Natural killer cell (primary cell): ENCODE measurements around the gene CTF1. TPM values are rescaled to one million over a fixed set of nuclear protein-coding genes. Genes with fewer than 3 reads are reported as not detected.

Source experiments
- ATAC-seq, 3 donors: fragments of 150-1000 bp in 2 of 3; fragments of 200-7000 bp in 1 of 3; cut with Tn5 transposase; 1 replicate in 1 of 3; 2 replicates in 2 of 3; pipeline ENCODE4 v1.10.0; 2021; ENCODE audit warnings: mild to moderate bottlenecking in 2 of 3, moderate library complexity in 2 of 3
- DNase-seq, 2 donors: peaks; one replicate each; pipeline versions ENCODE4 v3.0.0 to v3.0.0-alpha.2; 2013 to 2021; ENCODE audit warnings: mixed read lengths in 1 of 2
- H3K27ac ChIP-seq: one replicate; pipeline ENCODE4 v1.5.1; 2013; ENCODE audit warnings: mild to moderate bottlenecking, low read length
- H3K27me3 ChIP-seq: one replicate; pipeline ENCODE4 v1.6.1; 2013; ENCODE audit warnings: low read length; ENCODE audit not compliant: control insufficient read depth, insufficient read depth
- H3K36me3 ChIP-seq: one replicate; pipeline ENCODE4 v1.6.1; 2013; ENCODE audit warnings: low read length; ENCODE audit not compliant: control insufficient read depth, insufficient read depth
- H3K4me1 ChIP-seq: one replicate; pipeline ENCODE4 v1.6.1; 2013; ENCODE audit warnings: low read length; ENCODE audit not compliant: control insufficient read depth, insufficient read depth
- H3K4me3 ChIP-seq: one replicate; pipeline ENCODE4 v1.5.1; 2013; ENCODE audit warnings: low read length
- H3K9me3 ChIP-seq: one replicate; pipeline ENCODE4 v1.6.1; 2013; ENCODE audit warnings: low read length; ENCODE audit not compliant: control insufficient read depth, insufficient read depth
- H3K27ac Mint-ChIP-seq, 2 donors: one replicate each; pipeline ENCODE4 v1.8.0; 2022; ENCODE audit warnings: mild to moderate bottlenecking in 2 of 2, mixed read lengths in 2 of 2, moderate library complexity in 1 of 2
- H3K27me3 Mint-ChIP-seq, 2 donors: one replicate each; pipeline ENCODE4 v1.8.0; 2022; ENCODE audit warnings: low read depth in 2 of 2, mixed read lengths in 2 of 2
- H3K36me3 Mint-ChIP-seq: one replicate; pipeline ENCODE4 v1.8.0; 2022; ENCODE audit warnings: mixed read lengths
- H3K4me1 Mint-ChIP-seq, 2 donors: one replicate each; pipeline ENCODE4 v1.8.0; 2022; ENCODE audit warnings: mixed read lengths in 2 of 2
- H3K4me3 Mint-ChIP-seq: one replicate; pipeline ENCODE4 v1.8.0; 2022; ENCODE audit warnings: mild to moderate bottlenecking, moderate library complexity, mixed read lengths
- H3K9me3 Mint-ChIP-seq, 2 donors: one replicate each; pipeline ENCODE4 v1.8.0; 2022; ENCODE audit warnings: mixed read lengths in 2 of 2
- CTCF ChIP-seq: fragments of 200-600 bp; IDR thresholded peaks from one replicate; pipeline ENCODE4 v1.8.0; 2022; ENCODE audit warnings: antibody characterized with exemption
- WGBS: methylation state at CpG from one replicate; pipeline ENCODE4 v1.1.7; 2013; ENCODE audit warnings: missing lambda C conversion rate; ENCODE audit not compliant: insufficient coverage; 5-methylcytosine and 5-hydroxymethylcytosine counted together
- intact Hi-C: fragments of 100-400 bp; cut with micrococcal nuclease; formaldehyde crosslinking; loops from one replicate; pipeline ENCODE4 v1.14.2; 2022
- total RNA-seq, 4 donors: library from RNA; stranded (reverse); fragments of 120-200 nt in 1 of 4; gene quantifications; one replicate each; pipeline versions ENCODE4 v1.2.3 to v1.2.4, GENCODE V29; 2013 to 2022

Gene CTF1
- total RNA-seq, 3 donors from 2014 or later (not counting 1 experiment from before 2014, with no cell fraction given) = 0.45 to 0.60 (median 0.47) TPM

GRCh38 chr16:30896889-30897733, 697 bp downstream of the CTF1 start:
- H3K9me3 ChIP-seq = no peaks in the 10 kb centered on the region
- ATAC-seq (peak; percentile 56 to 66 (median 57)), DNase-seq (peak; percentile 62 to 89)
- peak overlapping the region; percentile 70 to 93 for H3K27ac Mint-ChIP-seq
- peaks cover 53% of the 10 kb centered on the region for H3K4me1 ChIP-seq
- H3K27me3 Mint-ChIP-seq = no peaks in the 10 kb centered on the region
- H3K4me3 Mint-ChIP-seq = peak overlapping the region; percentile 61
- H3K4me3 ChIP-seq = peak overlapping the region; percentile 1
- H3K9me3 Mint-ChIP-seq = no peaks in the 10 kb centered on the region
- intact Hi-C loops = loop anchor here (1.0 kb wide), 1 partner anchor 25 kb away; no protein-coding TSS in a partner anchor
- no peaks in the 10 kb centered on the region for H3K27me3 ChIP-seq
- 15% methylated on average over 31 of the region's 31 CpGs for WGBS
- peak overlapping the region; percentile 34 for H3K27ac ChIP-seq
- no peaks in the 10 kb centered on the region for H3K36me3 ChIP-seq
- H3K36me3 Mint-ChIP-seq = no peaks in the 10 kb centered on the region
- H3K4me1 Mint-ChIP-seq = peaks cover 30 to 56% of the 10 kb centered on the region in 2 donors
- no peak for TF ChIP-seq CTCF

- no peaks in the 10 kb centered on the region for H3K36me3 ChIP-seq
- Mint-ChIP-seq H3K27me3 (no peaks in the 10 kb centered on the region), H3K36me3 (no peaks in the 10 kb centered on the region), H3K4me3 (no peak overlapping the region), H3K4me1 (peaks cover 33 to 53% of the 10 kb centered on the region in 2 donors), H3K9me3 (peaks cover 2% of the 10 kb centered on the region in 2 donors), H3K27ac (peak overlapping the region in 1 of 2 donors; percentile 26)
- peaks cover 57% of the 10 kb centered on the region for H3K4me1 ChIP-seq
- no peak overlapping the region for H3K4me3 ChIP-seq
- no peak overlapping the region for H3K27ac ChIP-seq
- no peak for ATAC-seq
- DNase-seq = no peak
- no peaks in the 10 kb centered on the region for H3K9me3 ChIP-seq
- WGBS = 49% methylated on average over 2 of the region's 2 CpGs
- no peaks in the 10 kb centered on the region for H3K27me3 ChIP-seq
- TF ChIP-seq CTCF = no peak
- intact Hi-C loops = no loop called here
These were observed 3.4 kb downstream of the CTF1 start for GRCh38 chr16:30899794-30900193.

- Histone ChIP-seq H3K36me3 (no peaks in the 10 kb centered on the region), H3K27me3 (no peaks in the 10 kb centered on the region), H3K9me3 (no peaks in the 10 kb centered on the region), H3K27ac (no peak overlapping the region), H3K4me3 (no peak overlapping the region), H3K4me1 (peaks cover 57% of the 10 kb centered on the region)
- Mint-ChIP-seq H3K4me3 (peak overlapping the region; percentile 45), H3K27me3 (no peaks in the 10 kb centered on the region), H3K36me3 (no peaks in the 10 kb centered on the region), H3K27ac (peak overlapping the region; percentile 66 to 70), H3K4me1 (peaks cover 31 to 45% of the 10 kb centered on the region in 2 donors), H3K9me3 (peaks cover 2% of the 10 kb centered on the region in 2 donors)
- TF ChIP-seq CTCF = no peak
- intact Hi-C loops = no loop called here
- no peak for ATAC-seq
- no peak for DNase-seq
- WGBS = 97% methylated on average over 5 of the region's 5 CpGs
These were observed 4.2 kb downstream of the CTF1 start for GRCh38 chr16:30900588-30900987.
